ENCODE results near the gene BEND2.

DNA sequence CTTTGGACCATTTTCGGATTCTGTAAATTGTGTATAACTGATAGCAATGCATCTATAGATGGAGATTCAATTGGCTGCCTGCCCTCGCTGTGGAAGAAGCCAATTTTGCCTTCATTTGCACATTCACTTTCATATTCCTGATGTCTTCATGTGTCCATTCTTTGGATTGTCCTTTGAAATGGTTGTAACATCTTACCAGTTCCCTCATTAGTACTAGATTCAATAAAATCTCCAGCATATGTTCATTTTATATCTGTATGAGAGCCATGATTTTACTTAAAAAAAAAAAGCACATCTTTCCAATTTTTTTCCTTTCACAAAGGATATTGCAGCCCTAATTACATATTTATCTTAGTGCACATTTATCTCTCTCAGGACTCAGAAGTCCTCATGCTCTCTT is 61.7 kb downstream of the BEND2 start:
- TF ChIP-seq ZSCAN29 (CRISPR knock-in tag; conservative IDR thresholded peaks at IDR 0.05): no peak
- no peak for TF ChIP-seq ZNF180 (CRISPR knock-in tag; IDR thresholded peaks at IDR 0.05; ENCODE audit: borderline replicate concordance, low read depth)
- TF ChIP-seq ZNF782 (CRISPR knock-in tag; IDR thresholded peaks at IDR 0.05; ENCODE audit: borderline replicate concordance): no peak
